ENCODE results near the gene USP48.

DNA sequence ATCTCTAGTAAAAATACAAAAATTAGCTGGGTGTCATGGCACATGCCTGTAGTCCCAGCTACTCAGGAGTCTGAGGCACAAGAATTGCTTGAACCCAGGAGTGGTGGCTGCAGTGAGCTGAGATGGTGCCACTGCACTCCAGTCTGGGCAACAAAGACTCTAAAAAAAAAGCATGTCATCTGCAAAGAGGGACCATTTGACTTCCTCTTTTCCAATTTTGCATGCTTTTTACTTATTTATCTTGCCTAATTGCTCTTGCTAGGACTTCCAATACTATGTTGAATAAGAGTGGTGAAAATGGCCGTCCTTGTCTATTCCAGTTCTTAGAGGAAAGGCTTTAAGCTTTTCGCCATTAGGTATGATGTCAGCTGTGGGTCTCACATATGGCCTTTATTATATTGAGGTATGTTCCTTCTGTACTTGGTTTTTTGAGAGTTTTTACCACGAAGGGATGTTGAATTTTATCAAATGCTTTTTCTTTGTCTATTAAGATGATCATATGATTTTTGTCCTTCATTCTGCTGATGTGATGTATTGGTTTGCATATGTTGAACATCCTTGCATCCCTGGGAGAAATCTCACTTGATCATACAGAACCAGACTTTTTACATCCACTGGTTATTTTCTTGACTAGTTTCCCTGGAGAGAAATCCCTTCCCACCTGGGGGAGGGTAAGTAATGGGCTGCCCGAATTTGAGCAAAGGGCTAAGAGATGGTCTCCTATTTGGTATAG is 96.8 kb downstream of the USP48 start:
- TF ChIP-seq, protein P1, sequence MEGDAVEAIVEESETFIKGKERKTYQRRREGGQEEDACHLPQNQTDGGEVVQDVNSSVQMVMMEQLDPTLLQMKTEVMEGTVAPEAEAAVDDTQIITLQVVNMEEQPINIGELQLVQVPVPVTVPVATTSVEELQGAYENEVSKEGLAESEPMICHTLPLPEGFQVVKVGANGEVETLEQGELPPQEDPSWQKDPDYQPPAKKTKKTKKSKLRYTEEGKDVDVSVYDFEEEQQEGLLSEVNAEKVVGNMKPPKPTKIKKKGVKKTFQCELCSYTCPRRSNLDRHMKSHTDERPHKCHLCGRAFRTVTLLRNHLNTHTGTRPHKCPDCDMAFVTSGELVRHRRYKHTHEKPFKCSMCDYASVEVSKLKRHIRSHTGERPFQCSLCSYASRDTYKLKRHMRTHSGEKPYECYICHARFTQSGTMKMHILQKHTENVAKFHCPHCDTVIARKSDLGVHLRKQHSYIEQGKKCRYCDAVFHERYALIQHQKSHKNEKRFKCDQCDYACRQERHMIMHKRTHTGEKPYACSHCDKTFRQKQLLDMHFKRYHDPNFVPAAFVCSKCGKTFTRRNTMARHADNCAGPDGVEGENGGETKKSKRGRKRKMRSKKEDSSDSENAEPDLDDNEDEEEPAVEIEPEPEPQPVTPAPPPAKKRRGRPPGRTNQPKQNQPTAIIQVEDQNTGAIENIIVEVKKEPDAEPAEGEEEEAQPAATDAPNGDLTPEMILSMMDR (IDR thresholded peaks at IDR 0.05) = no peak
- TF ChIP-seq POLR2A (IDR thresholded peaks at IDR 0.05) = no peak
